ENCODE measurements around the gene SHTN1.

- no peak for TF ChIP-seq CTCF (IDR thresholded peaks at IDR 0.05)
- TF ChIP-seq POLR2A (IDR thresholded peaks at IDR 0.05), result no peak
Observed at GRCh38 chr10:116990276-116990800, 14.6 kb downstream of the SHTN1 start.

Measured in right lobe of liver (tissue), 4 donors.